Activated effector memory CD4-positive, alpha-beta T cell treated with anti-CD3 and anti-CD28 coated beads, Interleukin-2, amount 50 U/mL, for 16 hours (primary cell): ENCODE measurements around the gene CCDC24.
A peak's percentile ranks its signal among the peaks of the same experiment; 100 is the strongest.

Experiments
- DNase-seq: peaks from one replicate; pipeline ENCODE4 v3.0.0-alpha.2; 2020

CCDC24 gene

GRCh38 chr1:44029260-44029910 is 38.0 kb downstream of the CCDC24 start:
- DNase-seq, result no peak

- DNase-seq, result peak; percentile 95
Measured at GRCh38 chr1:44029911-44030604, 38.7 kb downstream of the CCDC24 start.

GRCh38 chr1:44030605-44031251 is 39.3 kb downstream of the CCDC24 start:
- peak; percentile 82 for DNase-seq

GRCh38 chr1:44031252-44032169 is 40.1 kb downstream of the CCDC24 start, which contains the start of gene SLC6A9:
Gene SLC6A9 (minus strand): TSS chr1:44031462. CDS start chr1:44024277, 7,185 bp downstream.
- DNase-seq, result peak; percentile 82

- DNase-seq, result no peak
Measured at GRCh38 chr1:44032170-44032790, 40.9 kb downstream of the CCDC24 start.

GRCh38 chr1:44033041-44033575 is 41.7 kb downstream of the CCDC24 start:
- no peak for DNase-seq

GRCh38 chr1:44033756-44034155 is 42.4 kb downstream of the CCDC24 start:
- no peak for DNase-seq

GRCh38 chr1:44034423-44034822 is 43.0 kb downstream of the CCDC24 start:
- no peak for DNase-seq

- no peak for DNase-seq
Measured at GRCh38 chr1:44034976-44035716, 43.7 kb downstream of the CCDC24 start.

- DNase-seq, result no peak
Measured at GRCh38 chr1:44035726-44036408, 44.5 kb downstream of the CCDC24 start.

GRCh38 chr1:44036409-44037139 is 45.2 kb downstream of the CCDC24 start:
- DNase-seq, result peak; percentile 88

- no peak for DNase-seq
Measured at GRCh38 chr1:44037154-44037553, 45.8 kb downstream of the CCDC24 start.

- peak; percentile 16 for DNase-seq
Measured at GRCh38 chr1:44038876-44039657, 47.7 kb downstream of the CCDC24 start.

- no peak for DNase-seq
Measured at GRCh38 chr1:44040418-44040817, 49.0 kb downstream of the CCDC24 start.

- DNase-seq, result no peak
Measured at GRCh38 chr1:44040846-44041245, 49.4 kb downstream of the CCDC24 start.

GRCh38 chr1:44043176-44044070 is 52.0 kb downstream of the CCDC24 start:
- DNase-seq, result no peak

GRCh38 chr1:44044071-44044801 is 52.8 kb downstream of the CCDC24 start:
- no peak for DNase-seq
